GM12875 (cell line): ENCODE measurements around the gene IFIT3.

Experiments
- H3K4me3 ChIP-seq: one replicate; pipeline ENCODE4 v1.5.1; 2011; ENCODE audit warnings: low read depth, low read length, control low read depth
- CTCF ChIP-seq: IDR thresholded peaks from 2 replicates; pipeline ENCODE4 v1.5.1; 2011; ENCODE audit warnings: low read depth, mild to moderate bottlenecking, control low read depth, inconsistent platforms, low read length, moderate library complexity, borderline replicate concordance; ENCODE audit not compliant: insufficient read depth

Gene IFIT3

GRCh38 chr10:89388806-89389205 lies 61.0 kb downstream of the IFIT3 start:
- no peak for TF ChIP-seq CTCF
- no peak overlapping the region for H3K4me3 ChIP-seq

GRCh38 chr10:89389254-89389653 lies 61.5 kb downstream of the IFIT3 start:
- peak; percentile 29; the same call in 1 of the 2 replicates for TF ChIP-seq CTCF
- H3K4me3 ChIP-seq, result no peak overlapping the region
